Effector memory CD8-positive, alpha-beta T cell (primary cell): ENCODE measurements around the gene SHB.

Source experiments
- ATAC-seq: fragments of 150-1000 bp; cut with Tn5 transposase; replicated peaks from 2 replicates; pipeline ENCODE4 v1.10.0; 2021; ENCODE audit warnings: mild to moderate bottlenecking, moderate library complexity
- DNase-seq, 3 experiments: peaks; one replicate each; pipeline ENCODE4 v3.0.0; 2021
- H3K27ac Mint-ChIP-seq, 2 donors: one replicate each; pipeline ENCODE4 v1.8.0; 2022; ENCODE audit warnings: mild to moderate bottlenecking in 2 of 2, mixed read lengths in 2 of 2, moderate library complexity in 2 of 2
- H3K27me3 Mint-ChIP-seq, 2 donors: one replicate each; pipeline ENCODE4 v1.8.0; 2022; ENCODE audit warnings: mixed read lengths in 2 of 2
- H3K36me3 Mint-ChIP-seq: one replicate; pipeline ENCODE4 v1.8.0; 2022; ENCODE audit warnings: mild to moderate bottlenecking, moderate library complexity, mixed read lengths; ENCODE audit not compliant: insufficient read depth
- H3K4me1 Mint-ChIP-seq, 2 donors: one replicate each; pipeline ENCODE4 v1.8.0; 2022; ENCODE audit warnings: low read depth in 2 of 2, mixed read lengths in 2 of 2
- H3K4me3 Mint-ChIP-seq, 2 donors: one replicate each; pipeline ENCODE4 v1.8.0; 2022; ENCODE audit warnings: mild to moderate bottlenecking in 2 of 2, mixed read lengths in 2 of 2, moderate library complexity in 2 of 2
- H3K9me3 Mint-ChIP-seq, 2 donors: one replicate each; pipeline ENCODE4 v1.8.0; 2022; ENCODE audit warnings: mixed read lengths in 2 of 2
- total RNA-seq, 9 experiments: gene quantifications; one replicate each; lab custom pipeline; 2026; lab: John Stamatoyannopoulos, UW

The SHB gene, protein sequence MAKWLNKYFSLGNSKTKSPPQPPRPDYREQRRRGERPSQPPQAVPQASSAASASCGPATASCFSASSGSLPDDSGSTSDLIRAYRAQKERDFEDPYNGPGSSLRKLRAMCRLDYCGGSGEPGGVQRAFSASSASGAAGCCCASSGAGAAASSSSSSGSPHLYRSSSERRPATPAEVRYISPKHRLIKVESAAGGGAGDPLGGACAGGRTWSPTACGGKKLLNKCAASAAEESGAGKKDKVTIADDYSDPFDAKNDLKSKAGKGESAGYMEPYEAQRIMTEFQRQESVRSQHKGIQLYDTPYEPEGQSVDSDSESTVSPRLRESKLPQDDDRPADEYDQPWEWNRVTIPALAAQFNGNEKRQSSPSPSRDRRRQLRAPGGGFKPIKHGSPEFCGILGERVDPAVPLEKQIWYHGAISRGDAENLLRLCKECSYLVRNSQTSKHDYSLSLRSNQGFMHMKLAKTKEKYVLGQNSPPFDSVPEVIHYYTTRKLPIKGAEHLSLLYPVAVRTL
- total RNA-seq, result 0.39 to 3.4 (median 1.6) reads per million in 9 experiments

DNA sequence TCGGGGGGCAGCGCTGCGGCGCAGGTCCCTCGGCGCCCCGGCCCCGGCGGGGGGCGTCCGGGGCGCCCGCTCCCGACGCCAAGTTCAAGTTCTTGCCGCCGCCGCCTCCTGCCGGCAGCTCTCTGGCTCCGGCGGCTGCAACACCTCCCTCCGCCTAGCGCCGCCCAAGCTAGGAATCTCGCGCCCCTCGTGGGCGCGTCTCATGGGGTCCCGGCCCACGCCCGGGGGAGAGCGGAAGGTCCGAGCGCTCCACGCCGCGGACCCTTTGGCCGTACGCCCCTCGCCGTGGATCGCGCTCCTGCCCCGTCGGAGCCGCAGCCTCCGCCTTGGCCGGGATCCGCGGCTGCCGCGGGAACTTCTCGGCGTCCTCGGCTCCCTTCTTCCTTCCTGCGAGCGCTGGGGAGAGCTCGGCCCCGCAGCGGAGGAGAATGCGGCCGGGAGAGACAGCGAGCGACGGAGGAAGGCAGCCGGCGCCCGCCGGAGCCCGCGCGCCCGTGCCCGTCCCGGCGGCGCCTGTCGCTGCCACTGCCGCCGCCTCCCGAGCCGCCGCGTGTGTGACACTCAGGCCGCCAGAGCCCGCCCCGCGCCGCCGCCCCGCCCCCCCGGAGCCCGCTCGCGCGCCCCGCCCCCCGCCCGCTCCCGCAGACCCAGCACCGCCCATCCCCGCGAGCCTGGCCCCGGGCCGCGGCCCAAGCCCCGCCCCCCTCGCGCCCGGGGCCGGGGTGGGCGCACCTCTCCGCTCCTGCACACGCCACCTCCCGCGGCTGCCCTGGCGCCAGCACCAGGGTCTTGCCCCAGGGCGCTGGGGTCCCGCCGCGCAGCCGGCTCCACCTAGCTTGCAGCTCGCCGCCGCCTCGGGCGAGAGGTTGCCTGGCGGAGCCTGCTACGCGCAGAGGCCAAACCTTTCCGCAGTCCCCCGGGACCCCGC, at the start of gene SHB:
TSS of gene SHB (minus strand) at position 527 of the 928 bp plus-strand sequence. CDS start 582 bp downstream, outside the sequence.
- H3K27ac Mint-ChIP-seq, result peak within 1 kb of the TSS; percentile 18 to 64
- peaks cover 13 to 25% of the 10 kb centered on the region in 2 donors for H3K4me1 Mint-ChIP-seq
- H3K27me3 Mint-ChIP-seq, result peaks cover 20 to 32% of the 10 kb centered on the region in 2 donors
- peak within 1 kb of the TSS; percentile 85 to 90 for H3K4me3 Mint-ChIP-seq
- H3K36me3 Mint-ChIP-seq, result peaks cover 8% of the 10 kb centered on the region
- peak; percentile 77 for ATAC-seq
- H3K9me3 Mint-ChIP-seq, result no peaks in the 10 kb centered on the region
- peak; percentile 58 to 62 (median 60) for DNase-seq

DNA sequence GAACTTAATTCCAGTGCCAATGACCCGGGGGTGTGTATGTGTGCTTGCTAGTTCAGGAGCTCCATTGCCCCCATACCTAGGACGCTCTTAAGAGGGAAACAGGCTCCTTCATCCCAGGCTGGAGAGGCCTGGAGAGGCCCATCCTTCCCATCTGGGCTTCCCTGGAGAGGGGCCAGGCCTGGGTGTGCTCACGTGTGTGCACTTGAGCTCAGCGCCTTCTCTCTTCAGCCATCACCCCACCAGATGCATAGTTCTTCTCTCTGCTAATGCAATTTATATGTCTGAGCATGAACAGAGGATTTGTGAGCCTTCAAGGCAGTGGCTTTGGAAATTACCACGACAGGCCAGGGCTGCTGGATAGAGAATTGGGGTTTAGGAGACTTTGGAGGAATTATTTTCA, 48.6 kb upstream of the SHB start:
- no peak for ATAC-seq
- H3K27ac Mint-ChIP-seq, result no peak overlapping the region
- no peaks in the 10 kb centered on the region for H3K36me3 Mint-ChIP-seq
- no peak for DNase-seq
- no peak overlapping the region for H3K4me3 Mint-ChIP-seq
- H3K4me1 Mint-ChIP-seq, result no peaks in the 10 kb centered on the region
- H3K27me3 Mint-ChIP-seq, result peaks cover 43 to 64% of the 10 kb centered on the region in 2 donors
- no peaks in the 10 kb centered on the region for H3K9me3 Mint-ChIP-seq

DNA sequence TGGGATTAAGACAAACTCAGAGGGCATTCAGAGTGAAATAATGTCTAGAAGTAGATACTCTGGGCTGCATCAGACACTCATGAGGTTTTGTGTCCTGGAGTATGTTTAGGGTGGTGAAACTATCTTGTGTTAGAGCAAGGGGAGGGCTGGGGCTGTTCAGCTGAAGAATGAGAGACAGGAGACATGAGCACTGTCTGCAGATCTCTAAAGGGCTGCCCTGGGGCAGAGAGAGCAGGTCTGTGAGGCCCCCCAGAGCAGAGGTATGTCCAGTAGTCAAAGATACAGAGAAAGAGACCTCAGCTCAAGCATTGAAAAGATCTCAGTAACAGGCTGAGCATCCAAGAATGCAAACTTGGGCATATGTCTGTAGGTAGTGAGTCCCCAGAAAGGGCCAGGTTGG, 45.9 kb upstream of the SHB start:
- Mint-ChIP-seq H3K36me3 (no peaks in the 10 kb centered on the region), H3K27me3 (peaks cover 43 to 74% of the 10 kb centered on the region in 2 donors), H3K9me3 (no peaks in the 10 kb centered on the region), H3K4me3 (no peak overlapping the region), H3K27ac (no peak overlapping the region), H3K4me1 (no peaks in the 10 kb centered on the region)
- DNase-seq (no peak), ATAC-seq (no peak)

DNA sequence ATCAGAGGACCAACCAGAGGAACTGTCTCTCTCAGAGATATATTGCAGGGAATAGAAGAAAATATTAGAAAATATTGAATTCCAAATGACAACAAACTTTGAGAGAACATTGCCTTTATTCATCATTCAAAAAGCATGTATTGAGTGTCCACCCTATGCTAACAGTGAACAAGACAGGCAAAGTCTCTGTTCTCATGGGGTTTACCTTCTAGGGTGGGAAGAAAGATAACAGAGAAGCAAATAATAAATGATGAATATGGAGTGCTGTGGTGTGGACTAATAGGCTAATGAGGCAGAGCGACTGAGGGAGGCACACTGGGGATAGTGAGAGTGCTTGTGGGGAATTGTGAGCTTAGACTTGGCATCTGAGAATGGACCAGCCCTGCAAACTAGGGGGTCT, 43.4 kb upstream of the SHB start:
- Mint-ChIP-seq H3K4me1 (no peaks in the 10 kb centered on the region), H3K36me3 (no peaks in the 10 kb centered on the region), H3K27me3 (peaks cover 45 to 72% of the 10 kb centered on the region in 2 donors), H3K9me3 (no peaks in the 10 kb centered on the region), H3K4me3 (no peak overlapping the region), H3K27ac (no peak overlapping the region)
- DNase-seq (no peak), ATAC-seq (no peak)

DNA sequence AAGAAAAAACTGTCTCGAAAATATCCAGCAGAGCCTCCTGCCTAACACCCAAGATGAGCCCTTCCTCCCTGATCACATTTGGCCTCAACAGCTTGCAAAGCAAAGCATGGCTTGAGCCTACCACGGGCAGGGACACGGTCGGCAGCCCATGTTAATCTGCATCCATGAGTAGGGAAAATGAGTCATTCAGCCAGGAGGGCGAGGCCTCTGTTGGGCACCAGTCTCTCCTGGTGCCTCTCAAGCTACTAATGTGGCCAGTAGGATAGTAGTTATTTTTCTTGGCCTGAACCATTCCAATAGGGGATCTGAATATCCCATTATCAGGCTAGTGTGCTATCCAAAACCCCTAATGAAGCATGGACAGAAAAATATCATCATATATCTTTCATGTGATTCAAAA, 43.0 kb upstream of the SHB start:
- DNase-seq (no peak), ATAC-seq (no peak)
- Mint-ChIP-seq H3K9me3 (no peaks in the 10 kb centered on the region), H3K4me1 (no peaks in the 10 kb centered on the region), H3K27me3 (peaks cover 46 to 76% of the 10 kb centered on the region in 2 donors), H3K36me3 (no peaks in the 10 kb centered on the region), H3K27ac (no peak overlapping the region), H3K4me3 (no peak overlapping the region)

DNA sequence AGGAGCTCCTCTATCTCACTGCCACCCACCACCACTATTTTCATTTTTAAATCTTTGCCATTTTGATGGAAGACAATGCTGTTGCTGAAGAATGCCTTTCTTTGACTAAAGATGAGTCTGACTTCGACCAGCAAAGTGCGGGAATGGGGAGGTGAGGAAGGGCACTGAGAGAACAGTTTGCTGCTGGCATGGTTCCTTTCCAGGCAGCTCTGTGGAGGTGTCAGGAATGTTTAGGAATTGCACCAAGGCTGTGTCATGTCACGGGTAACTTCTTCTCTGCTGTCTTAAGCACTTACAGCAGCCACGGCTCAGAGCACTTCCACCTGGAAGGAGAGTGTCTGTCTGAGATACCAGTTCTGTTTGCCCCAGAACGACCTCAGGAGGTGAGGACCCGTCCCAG, 41.4 kb upstream of the SHB start:
- DNase-seq, result no peak
- no peaks in the 10 kb centered on the region for H3K9me3 Mint-ChIP-seq
- H3K4me3 Mint-ChIP-seq, result no peak overlapping the region

DNA sequence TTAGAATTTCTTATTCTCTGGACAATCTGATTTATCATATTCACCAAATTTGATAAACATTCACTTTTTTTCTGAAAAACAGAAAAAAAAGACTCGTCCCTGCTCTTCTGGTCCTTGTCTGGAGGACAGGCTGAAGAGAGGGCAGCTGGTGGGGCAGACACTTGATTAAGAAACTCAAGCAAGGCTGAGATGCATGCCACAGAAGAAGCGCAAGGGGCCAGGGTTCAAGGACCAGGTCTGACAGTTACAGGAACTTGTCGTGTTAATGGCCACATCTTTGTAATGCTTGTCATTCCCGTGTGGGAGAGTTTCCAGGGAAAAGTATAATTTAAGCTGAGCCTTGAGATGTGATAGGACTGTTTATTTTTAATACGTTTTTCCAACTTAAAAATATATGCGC, 40.6 kb upstream of the SHB start:
- H3K9me3 Mint-ChIP-seq, result no peaks in the 10 kb centered on the region
- H3K27me3 Mint-ChIP-seq, result peaks cover 42 to 79% of the 10 kb centered on the region in 2 donors
- ATAC-seq, result no peak
- no peaks in the 10 kb centered on the region for H3K4me1 Mint-ChIP-seq
- H3K4me3 Mint-ChIP-seq, result no peak overlapping the region
- no peak for DNase-seq
- H3K36me3 Mint-ChIP-seq, result no peaks in the 10 kb centered on the region
- H3K27ac Mint-ChIP-seq, result no peak overlapping the region

More for the DNA sequence above, 41.4 kb upstream of the SHB start:
- no peak overlapping the region for H3K27ac Mint-ChIP-seq
- ATAC-seq, result no peak
- peaks cover 46 to 79% of the 10 kb centered on the region in 2 donors for H3K27me3 Mint-ChIP-seq
- H3K4me1 Mint-ChIP-seq, result no peaks in the 10 kb centered on the region
- no peaks in the 10 kb centered on the region for H3K36me3 Mint-ChIP-seq

DNA sequence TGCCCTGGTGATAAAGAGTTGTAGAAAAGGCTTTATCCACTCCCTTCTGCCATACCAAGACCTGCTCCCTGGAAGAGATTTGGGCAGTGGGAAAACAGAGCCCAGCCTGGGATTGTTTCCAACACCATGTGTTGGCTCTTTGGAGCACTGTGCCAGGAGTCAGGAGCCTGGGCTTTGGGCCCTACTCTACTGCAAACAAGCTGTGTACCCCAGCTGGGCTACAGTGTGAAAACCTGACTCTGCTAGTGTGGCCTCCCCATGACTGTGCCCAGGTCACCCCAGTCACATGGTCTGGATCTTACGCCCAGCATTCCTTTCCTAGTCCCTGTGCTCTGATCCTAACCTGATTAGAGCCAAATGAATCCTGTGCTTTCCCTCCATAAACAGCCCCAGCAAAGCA, 39.3 kb upstream of the SHB start:
- no peak overlapping the region for H3K27ac Mint-ChIP-seq
- no peak overlapping the region for H3K4me3 Mint-ChIP-seq
- DNase-seq (no peak), ATAC-seq (no peak)
- no peaks in the 10 kb centered on the region for H3K4me1 Mint-ChIP-seq
- no peaks in the 10 kb centered on the region for H3K9me3 Mint-ChIP-seq
- peaks cover 49 to 86% of the 10 kb centered on the region in 2 donors for H3K27me3 Mint-ChIP-seq
- H3K36me3 Mint-ChIP-seq, result no peaks in the 10 kb centered on the region

DNA sequence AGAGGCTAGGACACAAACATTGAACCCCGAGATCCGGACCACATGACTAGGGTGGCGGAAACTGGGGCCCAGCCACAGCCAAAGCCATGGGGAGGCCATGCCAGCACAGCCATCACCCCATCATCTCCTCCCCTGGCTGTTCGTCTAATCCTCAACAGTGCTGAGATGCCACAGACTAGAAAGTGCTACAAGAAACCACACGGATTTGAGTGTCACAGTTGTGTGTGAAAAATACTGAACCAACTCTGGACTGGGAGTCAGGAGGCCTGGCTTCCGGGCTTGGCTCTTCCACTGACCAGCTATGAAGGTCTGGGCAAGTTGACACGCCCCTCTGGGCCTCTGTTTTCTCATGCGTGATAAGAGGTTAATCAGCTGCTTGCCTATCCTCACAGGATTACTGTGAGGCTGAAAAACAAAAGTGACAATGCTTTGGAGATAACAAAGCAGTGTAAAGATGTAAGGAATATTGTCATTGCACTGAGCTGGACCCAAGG, 38.8 kb upstream of the SHB start:
- Mint-ChIP-seq H3K4me3 (no peak overlapping the region), H3K27me3 (peaks cover 50 to 86% of the 10 kb centered on the region in 2 donors), H3K27ac (no peak overlapping the region), H3K4me1 (no peaks in the 10 kb centered on the region), H3K36me3 (no peaks in the 10 kb centered on the region), H3K9me3 (no peaks in the 10 kb centered on the region)
- ATAC-seq (no peak), DNase-seq (no peak)

DNA sequence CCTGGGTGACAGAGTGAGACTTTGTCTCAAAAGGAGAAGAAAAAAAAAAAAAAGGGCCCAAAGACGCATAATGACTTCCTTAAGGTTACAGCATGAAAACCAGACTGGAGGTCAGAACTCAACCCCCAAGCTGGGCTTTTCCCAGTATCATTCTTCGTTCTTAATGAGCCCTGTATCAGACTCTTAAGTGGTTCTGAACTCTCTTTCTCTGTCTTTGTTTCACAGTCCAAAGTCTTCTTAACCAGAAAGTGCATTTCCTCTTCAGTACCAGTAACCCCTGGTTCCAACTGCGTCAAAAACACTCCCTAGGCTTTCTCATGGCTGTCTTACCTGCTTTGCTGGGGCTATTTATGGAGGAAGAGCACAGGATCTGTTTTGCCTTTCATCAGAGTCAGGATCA, 38.4 kb upstream of the SHB start:
- Mint-ChIP-seq H3K27me3 (peaks cover 48 to 85% of the 10 kb centered on the region in 2 donors), H3K27ac (no peak overlapping the region), H3K9me3 (no peaks in the 10 kb centered on the region), H3K4me1 (no peaks in the 10 kb centered on the region), H3K36me3 (no peaks in the 10 kb centered on the region), H3K4me3 (no peak overlapping the region)
- no peak for ATAC-seq
- no peak for DNase-seq

DNA sequence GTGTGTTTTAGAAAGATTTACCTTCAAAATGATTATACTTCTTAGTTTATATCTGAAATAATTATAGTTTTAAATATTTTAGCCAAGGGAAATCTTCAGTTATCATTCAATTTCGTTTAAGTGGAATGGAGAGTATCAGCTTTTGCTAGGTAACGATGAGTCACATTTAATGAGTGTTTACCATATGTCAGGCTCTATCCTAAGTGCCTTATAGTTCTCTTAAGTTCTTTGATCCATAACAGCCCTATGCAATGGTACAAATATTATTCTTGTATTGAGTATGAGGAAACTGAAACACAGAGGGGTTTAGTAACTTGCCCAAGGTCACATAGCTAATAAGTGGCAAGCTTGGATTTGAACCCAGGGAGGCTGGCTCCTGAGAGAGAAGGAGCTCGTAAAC, 37.5 kb upstream of the SHB start:
- Mint-ChIP-seq H3K4me3 (no peak overlapping the region), H3K27me3 (peaks cover 55 to 85% of the 10 kb centered on the region in 2 donors), H3K4me1 (no peaks in the 10 kb centered on the region), H3K27ac (no peak overlapping the region), H3K36me3 (no peaks in the 10 kb centered on the region), H3K9me3 (no peaks in the 10 kb centered on the region)
- ATAC-seq (no peak), DNase-seq (no peak)

DNA sequence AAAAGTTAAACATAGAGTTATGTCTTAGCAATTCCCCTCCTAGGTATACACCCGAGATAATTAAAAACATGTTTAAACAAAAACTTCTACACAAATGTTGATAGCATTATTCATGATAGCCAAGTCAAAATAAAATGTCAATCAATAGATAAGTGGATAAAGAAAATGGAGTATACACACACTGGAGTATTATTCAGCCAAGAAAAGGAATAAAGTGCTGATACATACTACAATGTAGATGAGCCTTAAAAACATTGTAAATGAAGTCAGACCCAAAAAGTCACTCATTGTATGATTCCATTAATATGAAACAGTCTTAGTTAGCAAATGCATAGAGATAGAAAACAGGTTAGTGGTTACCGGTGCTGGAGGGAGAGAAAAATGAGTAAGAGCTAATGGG, 34.3 kb upstream of the SHB start:
- Mint-ChIP-seq H3K27ac (no peak overlapping the region), H3K36me3 (no peaks in the 10 kb centered on the region), H3K27me3 (peaks cover 45 to 77% of the 10 kb centered on the region in 2 donors), H3K4me3 (no peak overlapping the region), H3K4me1 (no peaks in the 10 kb centered on the region), H3K9me3 (no peaks in the 10 kb centered on the region)
- DNase-seq, result no peak
- no peak for ATAC-seq

DNA sequence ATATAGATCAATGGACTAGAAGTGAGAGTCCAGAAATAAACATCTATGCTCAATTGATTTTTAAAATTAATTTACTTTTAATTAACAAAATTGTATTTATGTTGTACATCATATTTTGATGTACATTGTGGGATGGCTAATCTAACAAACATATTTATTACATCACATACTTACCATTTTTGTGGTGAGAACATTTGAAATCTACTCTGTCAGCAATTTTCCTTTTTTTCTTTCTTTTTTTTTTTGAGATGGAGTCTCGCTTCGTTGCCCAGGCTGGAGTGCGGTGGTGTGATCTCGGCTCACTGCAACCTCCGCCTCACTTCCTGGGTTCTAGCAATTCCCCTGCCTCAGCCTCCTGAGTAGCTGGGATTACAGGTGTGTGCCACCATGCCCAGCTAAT, 32.4 kb upstream of the SHB start:
- DNase-seq, result no peak
- Mint-ChIP-seq H3K4me3 (no peak overlapping the region), H3K9me3 (no peaks in the 10 kb centered on the region), H3K27ac (no peak overlapping the region), H3K4me1 (no peaks in the 10 kb centered on the region), H3K36me3 (no peaks in the 10 kb centered on the region), H3K27me3 (peaks cover 35 to 63% of the 10 kb centered on the region in 2 donors)
- no peak for ATAC-seq
